GM12875 (cell line): ENCODE results near the gene FADS6.

Source experiments
- H3K4me3 ChIP-seq: one replicate; pipeline ENCODE4 v1.5.1; 2011; ENCODE audit warnings: low read depth, low read length, control low read depth
- CTCF ChIP-seq: IDR thresholded peaks from 2 replicates; pipeline ENCODE4 v1.5.1; 2011; ENCODE audit warnings: low read depth, mild to moderate bottlenecking, control low read depth, inconsistent platforms, low read length, moderate library complexity, borderline replicate concordance; ENCODE audit not compliant: insufficient read depth

FADS6 gene

GRCh38 chr17:74923538-74924249 is 30.3 kb upstream of the FADS6 start:
- no peak overlapping the region for H3K4me3 ChIP-seq
- TF ChIP-seq CTCF = peak; percentile 88

GRCh38 chr17:74922694-74923537 is 29.5 kb upstream of the FADS6 start, which contains the start of gene USH1G:
TSS of gene USH1G (minus strand) at chr17:74923255. CDS start at chr17:74923073, 182 bp downstream.
- H3K4me3 ChIP-seq = no peak within 1 kb of the TSS
- TF ChIP-seq CTCF = no peak

GRCh38 chr17:74922172-74922571 is 28.7 kb upstream of the FADS6 start:
- H3K4me3 ChIP-seq = no peak overlapping the region
- no peak for TF ChIP-seq CTCF

DNA sequence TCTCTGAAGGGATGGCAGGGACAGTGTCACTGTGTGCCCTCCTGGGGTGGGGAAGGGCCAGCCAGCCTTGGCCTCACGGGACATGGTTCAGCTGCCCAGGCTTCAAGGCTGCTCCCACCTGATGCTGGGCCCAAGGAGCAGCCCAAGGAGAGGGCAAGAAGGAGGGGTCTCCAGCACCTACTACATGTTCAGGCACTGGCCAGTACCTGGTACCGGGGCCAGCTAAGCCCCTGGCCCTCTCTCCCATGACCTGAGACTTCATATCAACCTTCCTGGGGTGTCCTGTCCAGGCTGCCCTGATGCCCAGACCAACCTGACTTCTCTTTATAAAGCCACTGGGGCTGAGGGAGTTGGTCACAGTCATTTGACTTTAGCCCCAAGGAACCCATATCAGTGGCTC is 28.3 kb upstream of the FADS6 start:
- TF ChIP-seq CTCF = no peak
- H3K4me3 ChIP-seq = no peak overlapping the region

- no peak for TF ChIP-seq CTCF
- no peak overlapping the region for H3K4me3 ChIP-seq
Measured at GRCh38 chr17:74921026-74921681, 27.7 kb upstream of the FADS6 start.

DNA sequence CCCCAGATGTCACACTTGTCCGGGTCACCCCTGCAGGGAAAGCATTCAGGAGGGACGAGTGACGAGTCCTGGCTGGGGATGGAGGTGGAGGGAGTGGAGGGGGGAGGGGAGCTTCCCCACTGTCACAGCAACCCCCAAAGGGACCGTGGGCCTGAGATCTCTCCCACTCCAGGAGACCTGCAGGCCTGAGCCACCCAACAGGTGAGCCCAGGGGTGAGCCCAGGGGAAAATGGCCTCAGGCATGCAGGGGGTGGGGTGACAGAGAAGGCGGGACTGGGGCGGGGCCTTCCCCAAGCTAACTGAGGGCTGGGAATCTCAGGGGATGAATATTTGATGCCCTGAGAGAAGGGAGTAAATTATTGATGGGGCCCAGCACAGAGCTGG is 27.2 kb upstream of the FADS6 start:
- no peak overlapping the region for H3K4me3 ChIP-seq
- no peak for TF ChIP-seq CTCF
